GM21717 (cell line): ENCODE data around the gene SLC17A8.
"Not testable (repeated sequence)": the region's sequence is repeated elsewhere in the genome, so short reads cannot be mapped to it uniquely, and the experiment has no call there.

Experiments used
- ATAC-seq: cut with Tn5 transposase; IDR thresholded peaks from one replicate; pipeline ENCODE4 v1.9.1; 2021; ENCODE audit warnings: mild to moderate bottlenecking, moderate library complexity; ENCODE audit not compliant: unreplicated experiment

SLC17A8 gene

DNA sequence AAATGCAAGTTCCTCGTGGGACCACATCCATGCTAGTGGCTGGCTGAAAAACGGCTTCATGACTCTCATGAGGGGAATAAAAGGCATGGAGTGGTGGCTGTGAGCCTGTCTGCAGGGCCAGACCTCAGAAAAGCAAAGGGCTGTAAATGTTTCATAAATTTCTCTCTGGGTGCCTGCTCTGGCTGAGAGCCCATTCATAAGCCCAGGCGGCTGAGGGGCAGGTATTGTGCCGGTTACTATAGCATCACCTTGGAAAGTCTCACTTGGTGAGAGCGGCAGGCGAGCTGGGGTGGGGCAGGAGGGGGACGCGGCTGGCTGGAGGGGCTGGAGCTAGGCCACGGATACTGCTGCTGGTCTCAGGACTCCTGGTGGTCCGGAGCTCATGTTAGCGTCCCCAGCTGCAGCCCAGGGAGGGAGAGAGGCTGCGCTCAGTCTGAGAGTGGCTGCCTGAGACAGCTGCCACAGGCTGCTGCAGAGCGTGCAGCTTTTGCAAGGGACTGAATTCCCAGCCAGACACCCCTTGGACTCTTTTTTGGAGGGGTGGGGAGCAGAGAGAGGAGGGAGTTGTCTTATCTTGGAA is at the start of gene SLC17A8:
SLC17A8 (plus strand) TSS at position 431 of the 580 bp plus-strand sequence. CDS start 318 bp downstream, outside the sequence.
- ATAC-seq = no peak

DNA sequence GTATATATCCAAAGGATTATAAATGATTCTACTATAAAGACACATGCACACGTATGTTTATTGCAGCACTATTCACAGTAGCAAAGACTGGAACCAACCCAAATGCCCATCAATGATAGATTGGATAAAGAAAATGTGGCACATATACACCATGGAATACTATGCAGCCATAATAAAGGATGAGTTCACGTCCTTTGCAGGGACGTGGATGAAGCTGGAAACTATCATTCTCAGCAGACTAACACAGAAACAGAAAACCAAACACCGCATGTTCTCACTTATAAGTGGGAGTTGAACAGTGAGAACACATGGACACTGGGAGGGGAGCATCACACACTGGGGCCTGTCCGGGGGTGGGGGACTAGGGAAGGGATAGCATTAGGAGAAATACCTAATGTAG is 48.7 kb upstream of the SLC17A8 start:
- ATAC-seq = not testable (repeated sequence)

DNA sequence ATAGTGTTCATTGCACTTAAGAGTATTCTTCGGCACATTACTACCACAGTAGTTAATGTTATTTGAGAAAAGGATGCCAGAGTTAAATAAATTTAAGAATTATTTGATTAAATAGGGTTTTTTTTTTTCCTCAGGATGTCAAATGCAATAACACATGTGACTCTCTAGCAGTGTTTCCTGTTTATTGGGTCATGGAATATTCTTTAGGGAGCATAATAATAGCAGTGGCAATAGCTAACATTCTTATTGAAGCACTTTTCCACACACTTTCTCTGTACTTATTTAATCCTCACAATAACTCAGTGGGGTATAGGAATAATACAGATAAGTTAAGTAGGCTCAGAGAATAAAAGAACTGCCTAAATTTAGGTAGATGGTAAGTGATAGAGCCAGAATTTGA is 45.6 kb upstream of the SLC17A8 start:
- ATAC-seq = no peak

DNA sequence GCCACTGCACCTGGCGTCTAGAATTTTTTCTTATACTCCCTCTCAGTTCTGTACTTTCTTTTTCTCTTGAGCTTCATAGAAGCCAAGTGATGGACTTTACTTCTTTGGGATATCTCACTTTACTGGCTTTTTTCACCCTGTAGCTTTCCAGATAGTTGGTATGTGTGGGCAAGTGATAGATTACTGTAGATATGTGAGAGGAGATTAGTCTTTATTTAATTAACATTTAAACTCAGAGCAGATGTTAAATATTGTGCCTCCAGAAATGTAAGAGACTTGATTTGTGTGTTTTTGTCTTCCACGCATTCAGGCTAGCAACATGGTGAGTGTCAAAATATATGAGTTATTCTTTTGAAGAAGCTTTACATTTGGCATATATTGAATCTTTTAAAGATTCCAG is 39.5 kb upstream of the SLC17A8 start:
- no peak for ATAC-seq

DNA sequence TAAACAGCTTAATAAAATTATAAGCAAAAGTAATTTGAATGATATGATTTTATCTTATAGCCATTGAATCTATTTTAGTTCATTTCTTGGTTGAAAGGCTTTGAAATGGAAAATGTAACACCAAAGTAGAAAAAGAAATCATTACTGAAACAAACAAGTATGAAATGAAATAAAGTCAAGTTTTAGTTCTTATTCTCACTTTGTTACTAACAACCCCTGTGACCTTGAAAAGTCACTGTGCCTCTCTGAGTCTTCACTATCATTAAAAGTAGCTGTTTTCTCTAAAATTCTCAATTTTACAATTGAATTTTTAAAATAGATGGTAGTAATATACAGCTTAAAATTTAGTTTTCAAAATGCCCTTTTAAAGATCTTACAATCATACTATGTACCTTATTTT is 32.4 kb upstream of the SLC17A8 start:
- peak; percentile 65 for ATAC-seq

DNA sequence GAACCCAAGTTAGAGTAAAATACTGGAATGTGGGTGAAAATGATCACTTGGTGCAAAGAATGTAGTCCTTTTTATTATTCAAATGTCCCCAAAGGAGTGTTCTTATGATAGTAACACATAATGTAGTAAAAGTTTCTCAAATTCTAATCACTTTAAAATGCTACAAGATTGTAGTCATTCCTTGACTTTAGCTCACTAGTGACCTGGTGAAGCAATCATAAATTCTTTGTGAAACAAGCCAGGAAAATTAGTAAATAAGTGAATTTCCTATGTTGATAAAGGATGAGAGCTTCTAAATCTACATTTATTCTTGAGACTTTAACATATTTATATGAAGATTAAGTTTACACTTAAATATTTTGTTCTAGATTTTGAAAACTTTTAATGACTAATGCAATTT is 30.7 kb upstream of the SLC17A8 start:
- ATAC-seq = no peak

DNA sequence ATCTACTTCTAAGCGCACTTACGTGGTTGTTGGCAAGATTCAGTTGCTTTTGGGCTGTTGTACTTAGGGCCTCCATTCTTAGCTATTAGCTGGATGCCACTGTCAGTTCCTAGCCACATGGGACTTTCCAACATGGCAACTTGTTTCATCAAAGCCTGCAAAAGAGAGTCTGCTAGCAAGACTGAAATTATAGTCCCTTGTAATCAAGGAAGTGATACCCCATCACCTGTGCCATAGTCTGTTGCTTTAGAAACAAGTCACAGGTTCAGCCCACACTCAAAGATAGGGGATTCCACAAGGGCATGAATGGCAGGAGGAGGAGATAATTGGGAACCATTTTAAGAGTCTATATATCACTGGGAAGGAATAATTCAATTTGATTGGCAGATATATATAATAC is 27.1 kb upstream of the SLC17A8 start:
- ATAC-seq = peak; percentile 98

DNA sequence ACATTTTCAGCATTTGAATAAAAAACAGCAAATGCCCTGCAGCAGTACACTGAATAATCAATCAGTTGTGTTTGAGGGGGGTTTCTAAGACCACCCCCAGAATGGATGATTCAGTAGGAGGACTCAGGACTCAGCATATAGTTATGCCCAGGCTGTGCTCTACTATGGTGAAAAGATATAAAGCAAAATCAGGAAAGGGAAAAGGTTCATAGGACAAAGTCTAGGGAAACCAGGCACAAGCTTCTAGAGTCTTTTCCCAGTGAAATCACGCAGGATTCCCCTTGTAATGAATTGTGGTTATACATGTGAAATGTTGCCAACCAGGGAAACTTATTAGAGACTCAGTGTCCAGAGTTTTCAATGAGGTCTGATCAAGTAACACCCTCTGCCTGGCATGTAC is 25.0 kb upstream of the SLC17A8 start:
- ATAC-seq = no peak

DNA sequence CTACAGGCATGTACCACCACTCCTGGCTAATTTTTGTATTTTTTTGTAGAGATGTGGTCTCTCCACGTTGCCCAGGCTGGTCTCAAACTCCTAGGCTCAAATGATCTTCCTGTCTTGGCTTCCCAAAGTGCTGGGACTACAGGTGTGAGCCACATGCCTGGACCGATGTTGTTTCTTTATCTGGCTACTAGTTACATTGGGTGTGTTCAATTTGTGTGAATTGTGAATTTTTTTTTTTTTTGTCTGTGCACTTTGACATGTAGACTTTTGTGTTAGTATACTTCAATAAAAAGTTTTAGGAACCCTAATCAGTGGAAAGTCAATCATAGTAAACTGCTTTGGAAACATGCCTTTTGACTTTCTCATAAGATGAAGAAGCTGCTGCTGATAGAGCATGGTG is 24.0 kb upstream of the SLC17A8 start:
- no peak for ATAC-seq

DNA sequence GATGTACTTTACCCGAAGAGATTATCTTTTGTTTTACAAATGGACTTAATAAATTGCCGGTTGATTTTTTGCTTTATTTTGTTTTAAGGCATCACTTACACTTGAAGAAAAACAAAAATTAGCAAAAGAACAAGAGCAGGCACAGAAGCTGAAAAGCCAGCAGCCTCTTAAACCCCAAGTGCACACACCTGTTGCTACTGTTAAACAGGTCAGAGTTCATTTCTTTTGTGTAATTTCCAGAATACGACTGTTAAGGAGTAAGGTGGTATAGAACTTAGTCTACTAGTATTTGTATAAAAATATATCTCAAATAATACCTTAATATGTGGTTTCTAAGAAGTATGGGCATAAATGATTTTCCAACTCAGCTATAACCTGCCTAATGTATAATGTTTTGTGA is 19.6 kb upstream of the SLC17A8 start:
- no peak for ATAC-seq

DNA sequence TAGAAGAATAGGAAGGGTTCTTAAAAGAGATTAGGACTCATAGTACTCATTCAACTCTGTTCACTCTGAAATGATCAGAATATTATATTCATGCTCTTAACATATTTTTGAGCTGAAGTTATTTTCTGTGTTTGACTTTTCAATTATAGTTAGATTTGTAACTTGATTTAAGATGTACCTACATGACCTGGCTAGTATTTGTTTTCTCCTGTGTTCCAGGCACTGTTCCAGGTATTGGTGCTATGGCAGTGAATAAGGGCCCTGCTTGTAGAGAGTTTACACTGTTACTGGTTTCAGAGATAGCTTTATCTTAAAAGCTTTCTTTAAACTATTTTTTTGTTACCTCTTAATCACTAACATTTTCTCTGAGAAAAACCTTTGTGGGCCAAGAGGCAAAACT is 19.1 kb upstream of the SLC17A8 start:
- ATAC-seq = no peak

DNA sequence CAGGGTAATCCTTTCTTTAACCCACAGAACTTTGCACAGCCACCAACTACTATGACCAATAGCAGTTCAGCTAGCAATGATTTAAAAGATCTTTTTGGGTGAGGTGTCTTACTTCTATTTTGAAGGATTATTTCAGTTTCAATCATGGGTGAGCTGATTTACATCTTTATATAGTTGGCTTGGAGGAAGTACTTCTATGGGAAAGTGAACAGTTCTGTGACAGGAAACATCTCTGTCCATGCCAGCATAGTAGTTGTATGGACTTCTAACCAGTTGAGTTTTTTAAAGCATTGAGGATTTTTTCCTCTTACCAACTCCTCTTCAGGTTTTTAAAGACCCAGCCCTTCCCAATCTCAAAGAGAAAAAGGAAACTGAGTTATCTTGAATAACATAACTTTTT is 17.8 kb upstream of the SLC17A8 start:
- ATAC-seq = no peak

DNA sequence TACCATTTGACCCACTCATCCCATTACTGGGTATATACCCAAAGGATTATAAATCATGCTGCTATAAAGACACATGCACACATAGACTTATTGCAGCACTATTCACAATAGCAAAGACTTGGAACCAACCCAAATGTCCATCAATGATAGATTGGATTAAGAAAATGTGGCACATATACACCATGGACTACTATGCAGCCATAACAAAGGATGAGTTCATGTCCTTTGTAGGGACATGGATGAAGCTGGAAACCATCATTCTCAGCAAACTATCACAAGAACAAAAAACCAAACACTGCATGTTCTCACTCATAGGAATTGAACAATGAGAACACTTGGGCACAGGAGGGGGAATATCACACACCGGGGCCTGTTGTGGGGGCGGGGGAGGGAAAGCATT is 14.0 kb upstream of the SLC17A8 start:
- not testable (repeated sequence) for ATAC-seq

DNA sequence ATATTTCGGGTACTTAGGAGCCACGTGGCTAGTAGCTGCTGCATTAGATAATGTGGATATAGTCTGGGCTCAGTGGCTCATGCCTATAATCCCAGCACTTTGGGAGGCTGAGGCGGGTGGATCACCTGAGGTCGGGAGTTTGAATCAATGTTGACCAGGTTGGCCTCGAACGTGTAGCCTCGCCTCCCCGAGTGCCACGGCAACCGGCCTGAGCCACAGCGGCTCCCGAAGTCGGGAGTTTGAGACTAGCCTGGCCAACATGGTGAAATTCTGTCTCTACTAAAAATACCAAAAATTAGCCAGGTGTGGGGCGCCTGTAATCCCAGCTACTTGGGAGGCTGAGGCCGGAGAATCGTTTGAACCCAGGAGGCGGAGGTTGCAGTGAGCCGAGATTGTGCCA is 12.5 kb upstream of the SLC17A8 start:
- not testable (repeated sequence) for ATAC-seq

DNA sequence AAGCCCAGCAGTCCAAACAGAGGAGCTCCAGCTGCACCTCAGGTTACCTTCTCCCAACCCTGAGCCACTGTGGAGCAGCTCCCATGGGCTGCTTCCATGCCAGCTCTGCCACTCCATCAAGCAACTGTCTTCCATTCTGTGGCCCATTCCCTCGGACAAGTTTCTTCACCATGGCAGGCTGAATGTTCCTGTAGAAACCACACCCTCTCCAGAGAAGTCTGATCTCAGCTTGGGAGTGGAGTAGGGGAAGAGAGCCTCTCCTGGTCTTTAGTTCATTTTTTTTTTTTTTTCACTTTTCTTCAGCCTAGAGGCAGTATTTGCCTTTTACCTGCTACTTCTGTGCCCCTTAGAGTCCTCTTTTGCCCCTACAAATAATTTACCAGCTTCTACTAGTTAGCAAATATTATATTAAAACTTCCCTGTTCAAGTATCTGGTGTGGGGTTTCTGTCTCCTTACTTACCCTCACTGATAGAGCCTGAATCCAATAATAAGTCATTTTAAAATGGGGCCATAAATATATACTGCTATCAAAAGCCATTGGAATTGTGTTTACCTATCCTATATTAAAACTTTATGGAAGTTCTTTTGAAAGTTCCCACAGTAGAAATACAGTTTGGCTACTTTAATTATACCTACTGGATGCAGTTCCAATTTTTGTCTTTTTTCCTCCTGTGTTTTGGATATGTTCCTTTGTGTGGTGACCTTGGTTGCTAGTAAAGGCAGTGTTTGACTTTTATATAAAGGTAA is 11.7 kb upstream of the SLC17A8 start:
- no peak for ATAC-seq

DNA sequence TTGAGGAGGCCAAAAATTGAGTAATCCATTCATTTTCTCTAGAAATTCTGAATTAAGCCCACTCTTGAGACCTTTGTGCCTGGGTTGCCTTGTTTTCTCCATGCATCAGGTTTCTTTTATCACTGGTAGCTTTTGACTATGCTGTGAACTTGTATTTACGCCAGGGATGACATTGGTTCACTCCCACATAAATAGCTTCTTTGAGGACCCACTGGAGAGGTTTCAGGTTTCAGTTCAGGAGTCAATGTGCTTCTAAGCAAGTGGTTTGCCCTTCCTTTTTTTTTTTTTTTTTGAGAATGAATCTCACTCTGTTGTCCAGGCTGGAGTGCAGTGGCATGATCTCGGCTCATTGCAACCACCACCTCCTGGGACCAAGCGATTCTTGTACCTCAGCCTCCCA is 10.2 kb upstream of the SLC17A8 start:
- no peak for ATAC-seq

DNA sequence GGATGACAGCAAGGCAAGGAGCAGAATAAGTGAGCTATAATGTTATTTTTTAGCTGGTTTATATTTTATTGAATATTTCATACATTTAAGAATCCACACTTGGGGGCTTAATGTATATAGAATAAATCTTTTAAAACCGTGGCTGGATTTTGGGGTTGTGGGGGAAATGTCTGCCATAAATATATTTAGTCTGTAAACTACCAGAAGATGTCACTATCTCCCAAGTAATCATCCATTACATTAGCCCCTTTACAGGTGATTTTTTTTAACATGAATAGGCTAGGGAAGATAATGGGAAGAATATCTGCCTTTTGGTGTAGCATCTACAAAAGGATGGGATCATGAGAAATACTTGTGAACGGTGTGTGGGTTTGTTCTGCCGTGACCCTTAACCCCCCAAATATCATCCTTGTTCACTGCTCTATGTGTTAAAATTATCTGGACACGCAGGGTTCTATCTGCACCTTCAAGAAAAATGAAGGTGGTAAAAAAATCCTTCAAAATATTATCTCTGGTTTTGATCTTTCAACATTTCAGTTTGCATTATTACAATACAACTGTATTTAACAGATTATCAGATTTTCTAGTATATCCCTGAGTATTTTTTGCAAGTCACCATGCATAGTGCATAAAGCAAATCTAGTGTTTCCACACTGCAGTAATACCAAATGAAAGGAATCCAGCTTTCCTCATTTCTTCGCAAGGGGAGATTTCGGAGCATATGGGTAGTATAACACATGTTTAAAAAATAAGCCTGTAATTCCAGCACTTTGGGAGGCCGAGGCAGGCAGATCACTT is 8.0 kb upstream of the SLC17A8 start:
- ATAC-seq = no peak

DNA sequence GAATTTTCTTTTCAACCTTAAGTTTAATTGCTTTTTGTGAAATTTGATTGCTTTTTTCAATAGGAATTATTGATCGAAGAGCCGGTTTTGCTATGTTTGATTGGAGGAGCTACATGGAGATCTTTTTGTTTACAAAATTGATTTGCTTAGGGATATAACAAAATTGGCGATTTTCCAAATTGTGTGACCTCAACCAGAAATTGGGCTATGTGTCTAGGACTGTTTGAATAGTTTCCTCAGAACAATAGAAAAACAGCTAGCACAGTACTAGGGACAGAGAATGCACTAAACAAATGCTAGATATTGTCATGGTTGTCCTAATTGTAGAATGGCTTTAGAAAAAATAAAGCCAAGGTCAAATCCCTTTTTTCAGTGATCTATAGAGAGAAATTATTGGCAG is 2.4 kb downstream of the SLC17A8 start:
- no peak for ATAC-seq

DNA sequence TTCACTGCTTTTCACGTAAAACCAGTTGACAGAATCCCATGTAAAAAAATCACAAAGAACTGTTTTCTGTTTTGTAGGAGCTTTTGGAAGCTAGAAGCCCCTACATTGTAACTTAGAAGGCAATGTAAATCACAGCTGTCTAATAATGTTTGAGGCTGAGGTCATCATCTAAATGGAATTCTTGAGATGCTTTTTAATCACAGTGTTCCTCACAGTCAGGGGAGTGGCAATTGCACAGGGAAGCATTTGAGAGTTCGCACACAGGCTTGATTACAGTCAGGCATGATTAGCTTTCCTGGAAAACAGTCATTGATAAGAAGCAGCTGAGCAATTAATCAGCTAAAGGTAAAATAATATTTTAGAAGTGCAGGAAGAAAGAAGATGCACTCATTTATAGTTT is 2.9 kb downstream of the SLC17A8 start:
- no peak for ATAC-seq

DNA sequence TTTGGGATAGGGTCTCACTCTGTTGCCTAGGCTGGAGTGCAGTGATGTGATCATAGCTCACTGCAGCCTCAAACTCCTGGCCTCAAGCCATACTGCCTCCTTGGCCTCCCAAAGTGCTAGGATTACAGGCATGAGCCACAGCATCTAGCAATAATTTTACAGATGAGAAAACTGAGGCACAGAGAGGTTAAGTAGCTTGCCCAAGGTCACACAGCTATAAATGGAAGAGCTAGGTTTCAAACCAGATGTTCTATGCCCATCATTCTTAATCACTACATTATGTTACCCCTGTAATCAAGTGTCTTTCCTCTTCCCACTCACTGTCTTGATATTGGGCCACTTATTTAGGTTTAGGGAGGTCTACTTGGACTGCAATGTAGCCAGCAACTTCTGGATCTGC is 3.6 kb downstream of the SLC17A8 start:
- ATAC-seq = no peak

DNA sequence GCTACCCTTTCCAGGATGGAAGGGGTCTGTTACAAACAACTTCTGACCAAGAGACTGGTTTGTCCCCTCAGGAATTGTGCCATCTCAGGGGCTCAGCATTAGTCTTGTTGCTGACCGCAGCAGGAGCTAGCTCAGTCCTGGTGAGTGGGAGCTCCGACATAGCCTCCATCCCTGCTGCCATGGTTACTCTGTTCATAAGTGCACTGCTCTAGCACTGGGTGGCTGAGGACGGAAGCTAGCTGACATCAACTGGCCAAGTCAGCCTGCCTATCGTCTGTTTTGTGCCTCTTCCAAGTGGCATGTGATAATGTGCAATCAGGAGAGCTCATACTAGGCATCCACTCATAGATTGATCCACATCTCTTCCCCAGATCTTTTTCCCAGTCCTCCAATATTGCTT is 7.5 kb downstream of the SLC17A8 start:
- ATAC-seq = no peak

DNA sequence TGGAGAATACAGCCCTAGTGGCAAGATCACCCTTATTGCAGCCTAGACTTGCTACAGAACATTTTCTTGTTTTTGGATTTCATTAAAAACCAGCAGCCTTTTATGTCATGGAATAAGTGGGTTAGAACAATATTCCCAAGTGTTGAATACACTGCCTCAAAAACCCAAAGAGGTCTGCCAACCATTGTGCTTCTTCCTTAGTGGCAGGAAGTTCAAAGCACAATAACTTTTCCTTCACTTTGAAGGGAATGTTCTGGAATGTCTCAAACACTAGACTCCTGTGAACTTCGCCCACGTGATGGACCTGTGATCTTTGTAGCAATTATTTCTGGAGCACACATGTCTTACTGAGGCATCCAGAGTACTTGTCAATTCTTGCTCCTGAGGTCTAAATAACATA is 8.5 kb downstream of the SLC17A8 start:
- no peak for ATAC-seq
